Right renal pelvis (tissue), 4 donors: ENCODE results near the gene OR7C1. TPM values are rescaled to one million over a fixed set of nuclear protein-coding genes. Genes with fewer than 3 reads are reported as not detected.
"Not testable (repeated sequence)": the region's sequence is repeated elsewhere in the genome, so short reads cannot be mapped to it uniquely, and the experiment has no call there.

ENCODE experiments used
- DNase-seq, 4 donors: peaks; one replicate each; pipeline ENCODE4 v3.0.0-alpha.2; 2013; ENCODE audit warnings: low read depth in 4 of 4, low spot score in 3 of 4, missing footprints in 1 of 4
- polyA plus RNA-seq, 4 donors: library from polyadenylated mRNA; unstranded; fragments of 120-200 nt; gene quantifications; one replicate each; pipeline ENCODE4 v1.2.1, GENCODE V29; 2013; ENCODE audit not compliant: insufficient read length in 4 of 4

OR7C1 gene
- polyA plus RNA-seq: under 1 TPM; 0.06 to 0.31 (median 0.19) TPM

DNA sequence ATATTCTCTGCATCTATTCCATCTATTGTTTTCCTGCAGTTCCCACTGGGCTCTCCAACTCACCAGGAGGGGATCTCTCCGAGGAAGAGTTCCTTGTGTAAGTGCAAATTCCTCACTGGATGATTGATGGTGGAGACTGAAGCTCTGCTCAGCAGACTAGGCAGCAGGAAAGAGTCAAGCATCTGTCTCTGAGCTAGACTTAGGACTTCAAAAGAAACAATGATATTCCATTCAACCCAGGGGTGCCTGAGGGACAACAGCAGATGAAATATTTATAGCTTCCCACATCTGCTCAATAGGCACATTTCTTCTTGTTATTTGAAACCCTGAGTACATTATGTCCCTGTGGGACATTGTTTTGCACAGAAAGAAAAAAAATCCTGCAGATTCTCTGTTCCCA is at the start of gene OR7C1, which contains the start of gene OR7A5:
OR7C1 (minus strand) TSS at position 175 of the 400 bp plus-strand sequence. CDS start 35,049 bp downstream, outside the sequence.
OR7A5 (minus strand) TSS at position 175 of the 400 bp plus-strand sequence. CDS start 6,944 bp downstream, outside the sequence.
- peak in 3 of 4 donors; percentile 12 to 54 (median 36) for DNase-seq

DNA sequence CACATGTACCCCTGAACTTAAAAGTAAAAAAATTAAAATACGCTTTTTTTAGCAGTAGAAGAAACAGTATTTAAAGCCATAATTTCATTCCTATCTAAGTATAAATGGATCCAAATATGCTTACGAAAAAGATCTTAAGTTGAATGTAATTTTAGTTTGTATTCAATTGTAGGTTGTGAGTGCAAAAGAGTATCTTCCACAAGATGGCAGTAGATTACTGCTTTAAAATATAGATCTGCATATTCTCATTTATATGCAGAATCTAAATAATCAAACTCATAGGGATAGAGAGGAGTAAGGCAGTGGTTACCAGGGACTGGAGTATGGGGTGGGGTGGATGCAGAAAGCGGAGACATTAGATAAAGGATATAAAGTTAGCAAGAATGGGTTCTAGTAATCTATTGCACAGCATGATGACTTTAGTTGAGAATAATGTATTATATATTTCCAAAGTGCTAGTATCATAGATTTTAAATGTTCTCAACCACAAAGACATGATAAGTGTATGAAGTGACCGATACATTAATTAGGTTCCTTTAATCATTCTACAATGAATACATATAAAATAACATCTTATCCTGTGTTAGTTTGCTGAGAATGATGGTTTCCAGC is 36.7 kb upstream of the OR7C1 start:
- DNase-seq: no peak

DNA sequence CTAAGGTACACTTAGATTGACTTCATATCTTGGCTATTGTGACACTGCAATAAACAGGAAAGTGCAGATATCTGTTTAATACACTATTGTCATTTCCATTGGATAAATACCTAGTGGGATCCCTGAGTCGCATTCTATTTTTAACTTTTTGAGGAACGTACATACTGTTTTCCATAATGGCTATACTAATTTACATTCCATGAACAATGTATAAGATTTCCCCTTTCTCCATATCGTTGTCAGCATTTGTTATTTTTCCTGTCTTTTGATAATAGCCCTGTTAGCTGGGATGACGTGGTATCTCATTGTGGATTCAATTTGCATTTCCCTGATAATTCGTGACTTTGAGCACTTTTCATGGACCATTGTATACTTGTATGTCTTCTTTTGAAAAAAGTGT is 33.5 kb upstream of the OR7C1 start:
- DNase-seq: no peak

DNA sequence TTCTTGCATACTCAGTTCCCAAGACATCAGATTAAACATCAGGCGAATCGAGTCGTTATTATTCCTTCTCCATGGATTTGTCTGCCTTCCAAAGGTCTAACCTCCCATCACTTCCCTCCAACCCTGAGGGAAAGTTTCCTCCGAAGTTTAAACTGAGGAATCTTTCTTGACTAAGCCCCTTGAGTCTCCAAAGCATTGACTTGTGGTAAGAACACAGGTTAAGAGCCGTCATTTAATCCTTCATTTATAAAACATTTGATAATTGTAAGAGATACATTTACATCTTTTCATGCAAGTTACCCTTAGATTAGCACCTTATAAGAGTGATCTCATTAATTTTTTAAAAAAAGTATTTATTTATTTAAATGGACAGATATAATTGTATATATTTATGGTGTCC is 13.8 kb upstream of the OR7C1 start, which contains the start of gene OR7A10:
OR7A10 (minus strand) TSS at position 101 of the 400 bp plus-strand sequence. CDS start 7,045 bp downstream, outside the sequence.
- DNase-seq: no peak

DNA sequence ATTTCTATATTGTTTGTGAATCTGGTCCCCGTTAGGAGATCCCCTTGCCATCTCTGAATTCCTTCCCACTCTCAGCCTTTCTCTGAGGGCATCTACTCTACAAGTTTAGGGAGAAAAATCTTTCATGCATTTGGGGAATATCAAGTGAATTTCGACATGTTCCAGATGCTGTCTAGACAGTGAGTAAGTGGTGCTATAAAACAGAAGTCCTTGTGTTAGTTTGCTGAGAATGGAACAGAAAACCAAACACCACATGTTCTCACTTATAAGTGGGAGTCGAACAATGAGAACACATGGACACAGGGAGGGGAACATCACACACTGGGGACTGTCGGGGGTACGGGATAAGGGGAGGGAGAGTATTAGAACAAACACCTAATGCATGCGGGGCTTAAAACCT is 8.6 kb upstream of the OR7C1 start:
- peak in 3 of 4 donors; percentile 4 to 26 (median 20) for DNase-seq

DNA sequence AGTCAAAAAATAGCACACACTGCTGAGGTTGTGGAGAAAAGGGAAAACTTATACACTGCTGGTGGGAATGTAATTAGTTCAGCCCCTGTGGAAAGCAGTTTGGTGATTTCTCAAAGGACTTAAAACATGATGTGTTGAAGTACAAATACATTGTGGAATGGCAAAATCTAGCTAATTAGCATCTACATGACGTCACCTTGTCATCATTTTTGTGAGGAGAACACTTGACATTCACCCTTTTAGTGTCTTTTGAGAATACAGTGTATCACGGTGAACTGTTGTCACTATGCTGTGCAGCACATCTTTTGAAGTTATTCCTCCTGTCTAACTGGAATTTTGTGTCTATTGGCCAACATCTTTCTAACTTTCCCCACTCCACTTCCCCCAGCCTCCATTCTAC is 8.2 kb upstream of the OR7C1 start:
- no peak for DNase-seq

DNA sequence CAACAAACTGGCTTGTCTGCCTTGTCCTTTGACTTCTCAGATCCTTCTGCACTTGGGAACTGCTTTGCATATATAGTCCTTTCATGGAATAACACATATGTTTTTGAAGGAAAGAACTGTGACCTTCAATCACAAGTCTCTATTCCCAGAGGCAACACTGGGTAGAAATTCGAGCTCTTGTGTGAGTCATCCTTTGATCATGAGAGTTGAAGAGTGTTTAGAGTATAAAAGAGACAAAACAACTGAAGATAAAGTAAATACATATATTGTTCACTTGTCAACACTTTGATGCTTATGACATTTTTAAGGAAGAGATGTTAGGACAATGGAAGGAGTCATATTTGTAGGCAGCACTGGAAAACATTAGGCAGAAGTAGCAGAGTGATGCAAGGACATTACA is 5.2 kb upstream of the OR7C1 start:
- DNase-seq: no peak

DNA sequence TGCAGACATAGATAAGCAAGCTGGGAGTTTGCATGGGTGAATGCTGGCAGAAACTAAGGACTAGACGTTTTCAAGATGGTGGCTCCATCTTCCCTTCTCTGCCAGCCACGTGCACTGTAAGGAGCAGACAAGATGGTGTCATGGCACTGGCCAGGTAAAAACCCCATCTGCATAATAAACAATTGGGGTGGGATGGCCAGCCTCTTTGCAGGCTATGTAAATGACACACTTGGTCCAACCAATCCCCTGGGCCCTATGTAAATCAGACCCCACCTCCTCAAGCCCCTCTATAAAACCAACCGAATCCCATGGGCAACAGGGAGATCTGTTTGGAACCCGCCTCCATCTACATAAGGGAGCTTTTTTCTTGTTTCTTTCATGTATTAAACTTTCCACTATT is 2.4 kb upstream of the OR7C1 start:
- no peak for DNase-seq

DNA sequence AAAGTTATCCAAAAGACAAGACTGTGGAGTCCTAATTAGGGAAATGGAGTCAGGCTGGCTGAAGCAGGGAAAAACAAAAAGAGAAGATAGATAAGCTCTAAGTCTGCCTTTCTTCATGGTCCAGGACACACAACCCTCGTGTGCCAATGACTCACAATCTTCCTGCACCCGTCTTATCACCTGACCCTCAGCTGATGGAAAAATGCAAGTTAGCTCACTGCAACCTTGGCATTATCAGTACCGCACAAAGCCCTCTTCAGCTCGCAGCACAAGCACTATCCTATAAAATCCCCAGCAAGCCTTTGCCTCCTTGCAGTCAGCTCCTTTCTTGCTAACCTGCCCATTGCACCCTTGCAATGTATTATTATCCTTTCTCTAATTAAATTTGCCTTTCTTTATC is 4.3 kb downstream of the OR7C1 start:
- DNase-seq: no peak

DNA sequence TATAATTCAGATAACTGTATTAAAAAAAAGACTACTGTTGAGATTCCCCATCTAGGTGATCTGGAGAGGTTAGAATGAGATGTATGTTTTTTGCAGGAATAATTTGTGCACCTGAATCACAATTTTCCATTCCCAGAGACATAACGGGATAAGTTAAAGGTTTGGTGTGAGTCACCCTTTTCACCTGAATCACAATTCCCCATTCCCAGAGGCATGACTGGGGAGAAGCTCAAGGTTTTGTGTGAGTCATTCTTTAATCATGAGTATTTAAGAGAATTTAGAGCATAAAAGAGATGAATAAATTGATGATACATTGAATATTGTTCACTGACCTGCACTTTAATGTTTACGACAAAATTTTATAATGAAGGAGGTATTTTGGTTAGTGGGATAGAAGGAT is 9.0 kb downstream of the OR7C1 start:
- no peak for DNase-seq

DNA sequence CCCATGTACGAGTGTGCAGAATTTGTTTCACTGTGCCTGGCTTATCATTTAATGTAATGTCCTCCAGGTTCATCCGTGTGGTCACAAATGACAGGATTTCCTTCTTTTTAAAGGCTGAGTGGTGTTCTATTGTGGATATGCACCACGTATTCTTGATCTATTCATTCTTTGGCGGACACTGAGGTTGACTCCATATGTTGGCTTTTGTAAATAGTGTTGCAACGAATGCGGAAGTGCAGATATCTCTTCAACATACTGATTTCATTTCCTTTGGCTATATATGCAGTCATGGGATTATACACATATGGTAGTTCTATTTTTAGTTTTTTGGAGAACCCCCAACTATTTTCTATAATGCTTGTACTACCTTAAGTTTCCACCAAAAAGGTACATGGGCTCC is 13.0 kb downstream of the OR7C1 start:
- DNase-seq: no peak

DNA sequence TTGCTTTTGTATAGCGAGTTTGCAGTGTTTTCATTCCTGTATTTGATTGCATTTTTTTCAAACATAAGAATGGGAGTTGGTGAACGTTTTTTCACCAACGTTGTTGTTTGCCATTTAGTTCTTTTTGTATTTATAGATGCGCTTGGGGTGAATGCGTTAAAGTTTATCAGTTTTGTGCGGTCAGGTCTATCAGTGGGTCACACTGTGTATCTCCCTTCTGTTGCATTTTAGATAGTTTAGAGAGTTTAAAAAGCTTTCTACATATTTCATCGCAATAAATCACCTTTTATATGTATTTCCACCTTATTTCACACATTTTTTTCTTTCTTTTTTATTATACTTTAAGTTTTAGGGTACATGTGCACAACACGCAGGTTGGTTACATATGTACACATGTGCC is 16.4 kb downstream of the OR7C1 start:
- DNase-seq: no peak

DNA sequence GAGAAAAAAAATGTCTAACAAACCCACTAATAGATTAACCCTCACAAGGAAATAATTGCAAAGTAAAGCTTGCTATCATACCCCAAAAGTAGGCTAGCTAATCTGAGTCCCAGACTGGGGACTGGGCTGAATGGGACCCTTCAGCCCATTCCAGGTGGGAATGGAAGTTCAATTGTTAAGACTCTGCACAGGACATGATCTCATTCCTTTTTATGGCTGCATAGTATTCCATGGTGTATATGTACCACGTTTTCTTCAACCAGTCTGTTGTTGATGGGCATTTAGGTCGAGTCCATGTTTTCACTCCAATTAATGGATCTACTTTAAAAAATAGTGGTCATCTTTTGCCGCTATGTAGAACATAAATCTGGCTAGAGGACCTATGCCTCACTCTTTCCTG is 17.9 kb downstream of the OR7C1 start:
- no peak for DNase-seq

DNA sequence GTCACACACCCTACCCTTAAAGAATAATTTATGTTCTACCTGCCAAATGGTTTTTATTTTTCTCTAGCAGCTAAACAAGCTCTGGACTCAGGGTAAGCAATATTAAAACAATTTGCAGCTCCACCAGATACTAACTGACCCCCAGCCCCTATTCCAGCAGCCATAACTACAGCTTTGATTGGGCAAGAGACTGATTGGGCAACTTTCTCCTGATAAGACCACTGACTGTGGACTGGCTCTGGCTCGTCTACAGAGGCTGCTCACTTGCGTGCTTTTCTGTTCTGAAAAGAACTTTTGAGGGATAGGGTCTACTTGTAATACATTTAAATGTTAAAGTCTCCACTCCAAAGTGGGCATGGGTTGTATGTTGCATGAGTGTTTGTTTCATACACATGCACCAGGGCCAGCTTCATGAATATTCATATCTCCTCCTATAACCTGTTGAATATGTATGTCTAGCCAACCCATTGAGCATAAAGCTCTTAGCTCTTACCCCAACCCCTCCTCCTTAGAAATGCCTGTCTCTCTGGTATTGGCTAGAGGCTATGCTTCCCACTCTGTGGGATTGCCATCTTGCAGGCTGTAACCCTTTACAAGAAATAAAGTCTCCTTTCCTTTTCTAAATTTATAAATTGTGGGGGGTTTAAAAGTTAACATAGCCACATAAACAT is 19.9 kb downstream of the OR7C1 start:
- no peak for DNase-seq

DNA sequence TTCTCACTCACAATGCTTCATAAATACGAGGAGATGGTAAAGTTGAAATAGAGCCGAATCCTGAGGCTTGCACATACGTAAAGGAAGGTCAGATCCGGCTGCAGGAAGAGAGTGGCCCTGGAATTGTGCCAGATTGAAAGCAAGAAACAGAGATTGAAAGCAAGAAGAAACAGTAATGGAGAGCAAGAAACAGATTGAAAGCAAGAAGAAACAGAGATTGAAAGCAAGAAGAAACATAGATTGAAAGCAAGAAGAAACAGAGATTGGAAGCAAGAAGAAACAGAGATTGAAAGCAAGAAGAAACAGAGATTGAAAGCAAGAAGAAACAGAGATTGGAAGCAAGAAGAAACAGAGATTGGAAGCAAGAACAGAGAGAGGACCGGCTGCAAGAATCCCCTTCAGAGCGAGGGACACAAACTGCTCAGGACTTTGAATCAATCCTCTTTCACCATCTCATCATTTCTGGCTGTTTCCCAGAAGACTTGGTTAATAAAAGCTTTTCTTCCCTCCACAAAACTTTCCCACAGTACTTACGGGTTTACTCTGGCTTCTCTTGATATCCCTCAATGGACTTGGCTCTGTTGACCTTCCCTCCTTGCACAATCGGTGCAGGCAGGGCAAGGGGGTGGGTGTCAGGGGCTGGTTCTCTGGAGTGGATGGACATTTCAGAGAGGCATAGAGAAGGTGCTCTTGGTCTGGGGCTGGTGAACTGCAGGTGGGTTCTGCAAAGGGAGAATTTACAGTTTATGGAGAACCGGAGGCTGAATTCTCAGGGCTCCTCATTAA is 25.5 kb downstream of the OR7C1 start:
- DNase-seq: no peak

DNA sequence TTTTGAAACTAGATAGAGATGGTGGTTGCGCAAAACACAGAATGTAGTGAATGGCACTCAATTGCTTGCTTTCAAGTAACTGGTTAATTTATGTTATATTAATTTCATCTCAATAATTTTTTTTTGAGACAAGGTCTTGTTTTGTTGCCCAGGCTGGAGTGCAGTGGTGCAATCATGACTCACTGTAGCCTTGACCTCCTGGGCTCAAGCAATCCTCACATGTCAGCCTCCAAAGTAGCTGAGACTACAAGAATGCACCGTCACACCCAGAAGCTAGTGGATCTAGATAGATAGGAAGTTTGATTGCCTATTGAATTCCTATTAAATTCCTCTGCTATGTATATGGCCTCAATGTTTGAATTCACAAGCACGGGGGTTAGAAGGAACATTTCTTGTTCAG is 30.2 kb downstream of the OR7C1 start:
- DNase-seq: no peak

DNA sequence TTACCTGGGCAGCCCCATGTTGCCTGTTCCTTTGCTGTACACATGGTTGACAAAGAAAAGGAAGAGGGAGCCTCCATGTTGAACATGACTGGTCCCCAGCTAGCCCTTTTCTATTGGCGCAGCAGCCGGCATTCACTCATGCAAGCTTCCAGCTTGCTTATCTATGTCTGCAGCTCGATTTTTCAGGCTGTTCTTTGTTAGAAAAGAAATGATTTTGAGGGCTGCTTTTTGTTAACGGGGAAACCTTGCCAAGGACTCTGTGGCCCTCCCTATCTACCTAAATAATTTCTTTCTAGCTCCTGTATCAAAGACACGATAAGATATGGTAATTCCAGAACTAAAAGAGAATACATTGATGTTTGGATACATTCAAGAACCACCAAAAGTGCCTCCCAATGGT is 36.2 kb downstream of the OR7C1 start:
- DNase-seq: no peak

DNA sequence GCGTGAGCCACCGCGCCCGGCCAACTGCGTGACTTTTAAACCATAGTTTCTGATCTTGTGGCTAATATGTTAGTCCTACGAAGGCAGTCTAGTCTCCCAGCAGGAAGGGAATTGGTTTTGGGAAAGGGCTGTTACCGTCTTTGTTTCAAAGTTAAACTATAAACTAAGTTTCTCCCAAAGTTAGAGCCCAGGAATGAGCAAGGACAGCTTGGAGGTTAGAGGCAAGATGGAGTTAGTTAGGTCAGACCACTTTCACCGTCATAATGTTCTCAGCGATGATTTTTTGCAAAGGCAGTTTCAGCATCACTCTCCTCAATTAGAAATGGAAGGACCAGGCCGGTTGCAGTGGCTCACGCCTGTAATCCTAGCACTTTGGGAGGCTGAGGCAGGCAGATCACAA is 39.0 kb downstream of the OR7C1 start:
- DNase-seq: no peak

DNA sequence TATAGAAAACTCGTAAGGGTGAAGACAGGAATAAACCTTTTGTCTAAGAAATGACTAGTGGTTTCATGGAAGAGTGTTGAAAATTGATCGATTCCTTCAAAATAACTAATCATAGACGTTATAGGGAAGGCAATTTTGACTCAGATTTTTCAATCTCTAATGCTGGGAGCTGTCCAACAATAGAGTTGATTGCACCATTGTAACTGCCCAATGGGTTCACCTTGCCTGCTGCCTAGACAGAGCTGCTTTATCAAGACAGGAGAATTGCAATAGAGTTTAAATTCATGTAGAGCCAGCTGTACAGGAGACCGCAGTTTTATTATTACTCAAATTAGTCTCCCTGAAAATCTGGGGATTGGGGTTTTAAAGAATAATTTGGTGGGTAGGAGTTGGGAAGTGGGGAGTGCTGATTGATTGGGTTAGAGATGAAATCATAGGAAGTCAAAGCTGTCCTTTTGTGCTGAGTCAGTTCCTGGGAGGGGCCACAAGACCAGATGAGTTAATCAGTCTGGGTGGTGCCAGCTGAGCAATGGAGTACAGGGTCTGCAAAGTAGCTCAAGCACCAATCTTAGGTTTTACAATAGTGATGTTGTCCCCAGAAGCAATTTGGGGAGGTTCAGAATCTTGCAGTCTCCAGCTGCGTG is 39.8 kb downstream of the OR7C1 start:
- no peak for DNase-seq

DNA sequence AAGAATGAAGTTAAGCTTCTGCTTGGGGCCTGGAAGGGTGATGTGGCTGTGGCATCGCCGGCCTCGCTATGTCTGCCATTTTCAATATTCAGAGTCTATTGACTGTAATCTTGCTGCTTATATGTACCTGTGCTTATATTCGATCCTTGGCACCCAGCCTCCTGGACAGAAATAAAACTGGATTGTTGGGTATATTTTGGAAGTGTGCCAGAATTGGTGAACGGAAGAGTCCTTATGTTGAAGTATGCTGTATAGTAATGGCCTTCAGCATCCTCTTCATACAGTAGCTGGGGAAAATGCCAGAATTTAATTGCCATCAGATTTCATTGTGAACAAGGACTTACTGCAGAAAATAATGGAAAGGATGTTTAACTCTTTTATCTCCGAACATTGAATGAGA is 42.7 kb downstream of the OR7C1 start:
- DNase-seq: not testable (repeated sequence)

DNA sequence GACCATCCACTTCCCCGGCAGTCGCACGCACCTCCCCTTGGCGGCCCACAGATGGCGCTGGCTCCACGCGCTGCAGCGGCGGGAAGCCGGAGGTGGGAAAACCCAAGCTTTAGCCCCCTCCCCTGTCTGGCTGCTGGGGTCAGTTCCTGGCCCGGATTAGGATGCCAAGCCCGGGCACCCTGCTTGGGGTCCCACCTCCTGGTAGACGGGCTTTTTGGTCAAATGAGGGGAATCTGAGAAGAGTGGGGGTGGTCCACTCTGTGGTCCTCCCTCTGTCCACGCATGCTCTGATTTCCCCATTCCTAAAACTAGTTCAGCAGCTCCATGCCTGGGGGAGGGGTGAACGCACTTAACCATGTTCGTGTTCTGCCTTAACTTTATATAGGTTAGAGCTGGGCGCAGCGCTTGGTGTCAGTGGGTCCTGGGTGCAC is 48.5 kb downstream of the OR7C1 start:
- DNase-seq: peak in 1 of 4 donors; percentile 12
